ENCODE data around the gene MRM3.
"Not testable (repeated sequence)": the region's sequence is repeated elsewhere in the genome, so short reads cannot be mapped to it uniquely, and the experiment has no call there.

MRM3 gene

DNA sequence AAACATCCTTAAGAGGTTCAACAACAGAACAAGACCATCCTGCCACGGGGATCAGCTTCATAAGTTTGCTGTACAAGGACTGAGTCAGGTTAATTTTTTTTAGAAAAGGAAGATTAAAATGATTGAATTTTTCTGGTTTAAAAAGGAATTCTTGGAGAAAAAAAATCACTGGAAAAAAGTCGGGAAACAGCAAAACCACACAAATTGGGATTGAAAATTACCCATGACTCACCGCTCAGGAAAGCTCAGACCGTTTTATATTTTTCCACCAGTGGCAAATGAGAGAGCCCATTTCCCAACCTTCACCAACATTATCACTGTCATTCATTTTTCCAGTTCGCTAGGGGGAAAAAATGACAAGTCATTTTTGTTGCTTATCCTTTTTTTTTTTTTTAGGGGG lies 46.6 kb downstream of the MRM3 start:
- DNase-seq: no peak

DNA sequence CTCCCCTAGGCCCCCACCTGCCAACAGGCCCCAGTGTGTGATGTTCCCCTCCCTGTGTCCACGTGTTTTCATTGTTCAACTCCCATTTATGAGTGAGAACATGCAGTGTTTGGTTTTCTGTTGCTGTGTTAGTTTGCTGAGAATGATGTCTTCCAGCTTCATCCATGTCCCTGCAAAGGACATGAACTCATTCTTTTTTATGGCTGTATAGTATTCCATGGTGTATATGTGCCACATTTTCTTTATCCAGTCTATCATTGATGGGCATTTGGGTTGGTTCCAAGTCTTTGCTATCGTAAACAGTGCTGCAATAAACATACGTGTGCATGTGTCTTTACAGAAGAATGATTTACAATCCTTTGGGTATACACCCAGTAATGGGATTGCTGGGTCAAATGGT lies 47.5 kb downstream of the MRM3 start:
- not testable (repeated sequence) for DNase-seq

DNA sequence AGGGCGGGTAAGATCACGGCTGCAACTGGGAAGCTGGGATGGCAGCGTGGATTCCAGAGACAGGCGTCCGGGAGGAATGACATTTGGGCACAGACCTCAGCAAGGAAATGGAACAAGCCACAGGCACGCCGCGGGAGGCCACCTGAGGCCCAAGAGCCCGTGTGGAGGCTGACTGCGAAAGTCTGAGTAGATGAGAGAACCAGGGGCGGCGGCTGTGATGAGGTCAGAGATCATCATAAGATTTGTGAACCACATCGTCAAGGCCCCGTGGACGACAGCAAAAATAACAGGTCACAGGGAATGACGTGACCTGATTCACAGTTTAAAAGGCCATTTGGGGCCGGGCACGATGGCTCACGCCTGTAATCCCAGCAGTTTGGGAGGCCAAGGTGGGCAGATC lies 48.2 kb downstream of the MRM3 start:
- no peak for DNase-seq

DNA sequence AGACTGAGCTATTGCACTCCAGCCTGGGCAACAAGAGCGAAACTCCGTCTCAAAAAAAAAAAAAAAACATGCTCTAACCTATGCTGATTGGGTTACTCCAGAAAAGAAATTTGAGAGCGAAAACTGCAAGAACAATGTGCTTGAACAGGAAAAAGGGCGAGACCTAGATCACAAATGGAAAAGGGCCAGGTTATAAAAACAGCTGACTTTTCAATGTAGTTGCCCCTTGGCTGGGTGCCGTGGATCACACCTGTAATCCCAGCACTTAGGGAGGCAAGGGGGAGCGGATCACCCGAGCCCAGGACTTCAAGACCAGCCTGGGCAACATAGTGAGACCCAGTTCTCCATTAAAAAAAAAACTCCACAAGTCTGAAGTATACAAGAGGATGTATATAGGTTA lies 48.8 kb downstream of the MRM3 start:
- no peak for DNase-seq

DNA sequence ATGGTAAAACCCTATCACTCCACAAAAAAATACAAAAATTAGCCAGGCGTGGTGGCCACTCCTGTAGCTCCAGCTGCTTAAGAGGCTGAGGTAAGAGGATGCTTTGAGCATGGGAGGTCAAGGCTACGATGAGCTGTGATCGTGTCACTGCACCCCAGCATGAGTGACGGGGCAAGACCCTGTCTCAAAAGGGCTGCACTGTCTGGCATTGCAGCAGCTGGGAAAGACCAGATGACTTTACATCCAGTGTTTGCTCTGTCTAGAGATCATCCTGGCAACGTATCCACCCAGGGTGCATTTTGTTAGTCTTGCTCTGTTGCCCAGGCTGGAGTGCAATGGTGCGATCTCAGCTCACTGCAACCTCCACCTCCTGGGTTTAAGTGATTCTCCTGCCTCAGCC lies 52.0 kb downstream of the MRM3 start:
- no peak for DNase-seq

DNA sequence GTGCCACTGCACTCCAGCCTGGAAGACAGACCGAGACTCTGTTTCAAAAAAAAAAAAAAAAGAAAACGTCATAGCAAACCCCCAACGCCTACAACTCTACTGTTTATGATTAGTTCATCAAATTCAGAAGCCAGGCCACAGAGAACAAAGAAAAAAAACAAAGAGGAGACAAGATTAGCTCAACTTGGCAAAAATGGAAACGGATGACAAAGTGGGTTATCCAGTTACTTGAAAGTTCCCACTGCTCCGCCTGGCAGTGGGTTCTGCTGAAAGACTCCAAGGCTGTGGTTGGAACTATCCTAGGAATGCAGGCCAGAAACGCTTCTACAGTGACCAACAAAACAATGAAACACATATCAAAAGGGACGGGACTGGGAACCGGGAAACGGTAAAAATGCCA lies 53.1 kb downstream of the MRM3 start:
- no peak for DNase-seq

DNA sequence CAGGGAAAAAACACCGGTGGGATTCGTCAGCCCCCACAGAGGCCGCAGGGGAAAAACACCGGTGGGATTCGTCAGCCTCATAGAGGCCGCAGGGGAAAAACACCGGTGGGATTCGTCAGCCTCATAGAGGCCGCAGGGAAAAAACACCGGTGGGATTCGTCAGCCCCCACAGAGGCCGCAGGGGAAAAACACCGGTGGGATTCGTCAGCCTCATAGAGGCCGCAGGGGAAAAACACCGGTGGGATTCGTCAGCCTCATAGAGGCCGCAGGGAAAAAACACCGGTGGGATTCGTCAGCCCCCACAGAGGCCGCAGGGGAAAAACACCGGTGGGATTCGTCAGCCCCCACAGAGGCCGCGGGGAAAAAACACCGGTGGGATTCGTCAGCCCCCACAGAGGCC lies 53.6 kb downstream of the MRM3 start:
- not testable (repeated sequence) for DNase-seq

DNA sequence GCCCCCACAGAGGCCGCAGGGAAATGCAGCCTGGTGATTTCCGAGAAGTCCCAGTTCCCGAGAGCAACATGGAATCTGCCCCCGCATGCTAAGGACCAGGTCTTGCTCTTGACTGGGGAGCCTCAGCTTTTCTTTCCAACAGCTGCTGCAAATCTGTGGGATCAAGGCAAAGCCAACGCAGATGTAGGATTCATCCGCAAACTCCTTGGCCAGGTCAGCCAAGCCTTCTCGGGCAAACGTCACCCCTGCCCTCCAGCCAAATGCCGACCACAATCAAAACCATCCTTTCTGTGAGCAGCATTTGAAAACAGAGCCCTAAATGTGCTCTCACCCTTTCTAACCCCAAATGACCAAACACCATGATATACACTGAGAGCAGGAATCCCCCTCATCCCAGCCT lies 54.0 kb downstream of the MRM3 start:
- no peak for DNase-seq

DNA sequence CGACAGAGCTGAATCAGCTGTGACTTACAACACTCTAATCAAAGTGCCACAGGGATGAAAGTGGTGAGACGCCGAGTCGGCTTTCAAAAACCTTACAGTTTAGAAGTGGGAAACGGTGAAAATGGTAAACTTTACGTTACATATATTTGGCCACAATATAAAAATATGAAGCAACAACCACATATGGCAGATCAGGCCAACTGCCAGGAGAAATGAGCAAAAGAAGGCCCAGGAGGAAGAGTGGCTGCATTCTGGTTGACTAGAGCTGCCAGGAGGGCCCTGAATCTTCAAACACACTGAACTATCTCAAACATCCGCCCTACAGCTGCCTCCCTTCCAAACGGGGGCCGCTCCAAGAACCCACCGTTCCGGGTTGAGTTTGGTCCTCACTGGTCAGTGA lies 56.3 kb downstream of the MRM3 start:
- DNase-seq: no peak

DNA sequence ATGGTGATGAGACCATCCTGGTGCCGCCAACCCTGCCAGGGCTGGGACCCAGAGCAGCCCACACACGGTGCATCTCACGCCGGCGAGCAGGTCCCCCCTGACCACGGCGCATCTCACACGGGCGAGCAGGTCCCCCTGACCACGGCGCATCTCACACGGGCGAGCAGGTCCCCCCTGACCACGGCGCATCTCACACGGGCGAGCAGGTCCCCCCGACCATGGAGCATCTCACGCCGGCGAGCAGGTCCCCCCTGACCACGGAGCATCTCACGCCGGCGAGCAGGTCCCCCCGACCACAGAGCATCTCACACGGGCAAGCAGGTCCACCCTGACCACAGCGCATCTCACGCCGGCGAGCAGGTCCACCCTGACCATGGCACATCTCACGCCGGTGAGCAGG lies 59.2 kb downstream of the MRM3 start:
- no peak for DNase-seq
